ENCODE measurements around the gene XRCC6. TPM values are rescaled to one million over a fixed set of nuclear protein-coding genes. Genes with fewer than 3 reads are reported as not detected.

XRCC6 gene
- total RNA-seq, 1 experiment from 2014 or later: 414 TPM

- H3K36me3 ChIP-seq (ENCODE audit: control insufficient read depth, insufficient read depth, low read length): no peaks in the 10 kb centered on the region; the same call in none of the 2 replicates
- no peaks in the 10 kb centered on the region for H3K9me3 ChIP-seq
- intact Hi-C loops (cut with micrococcal nuclease; ENCODE audit: unreplicated experiment): no loop called here
- ChIA-PET CTCF (no interaction called here), POLR2A (interaction anchor here (0.5 kb wide), 1 partner anchor 21 kb away, joined by 9 read pairs; no protein-coding TSS in a partner anchor)
- no peaks in the 10 kb centered on the region for H3K9me3 Mint-ChIP-seq (ENCODE audit: unreplicated experiment)
- no peak for DNase-seq
- no peaks in the 10 kb centered on the region for H3K27me3 ChIP-seq (replicated peaks; ENCODE audit: control insufficient read depth, insufficient read depth, low read length)
- H3K4me1 ChIP-seq: no peaks in the 10 kb centered on the region
- H3K27ac Mint-ChIP-seq (ENCODE audit: unreplicated experiment): peak overlapping the region; percentile 92
- no peaks in the 10 kb centered on the region for H3K4me1 Mint-ChIP-seq (ENCODE audit: low read depth, unreplicated experiment)
- H3K27me3 Mint-ChIP-seq (ENCODE audit: insufficient read depth, unreplicated experiment): no peaks in the 10 kb centered on the region
- no peak for TF ChIP-seq CTCF (IDR thresholded peaks at IDR 0.05; ENCODE audit: insufficient read depth in 1 of 2, low read depth in 1 of 2, low read length in 1 of 2, severe bottlenecking in 1 of 2, unreplicated experiment in 1 of 2)
- BruUV-seq (replicated peaks): TSS peak; percentile 43
- peak overlapping the region; percentile 82 for H3K4me3 Mint-ChIP-seq (ENCODE audit: unreplicated experiment)
- peak overlapping the region; percentile 62 for H3K4me3 ChIP-seq (ENCODE audit: low read depth, low read length)
- peaks cover 45% of the 10 kb centered on the region for H3K36me3 Mint-ChIP-seq (ENCODE audit: insufficient read depth, unreplicated experiment)
These were observed 60.5 kb downstream of the XRCC6 start for GRCh38 chr22:41681616-41682015.

GRCh38 chr22:41682033-41682807, 61.1 kb downstream of the XRCC6 start:
- H3K4me3 Mint-ChIP-seq (ENCODE audit: unreplicated experiment): peak overlapping the region; percentile 82
- Histone ChIP-seq H3K4me3 (ENCODE audit: low read depth, low read length) (peak overlapping the region; percentile 62), H3K27me3 (replicated peaks; ENCODE audit: control insufficient read depth, insufficient read depth, low read length) (no peaks in the 10 kb centered on the region), H3K4me1 (peaks cover 3% of the 10 kb centered on the region; the same call in 1 of the 2 replicates), H3K9me3 (no peaks in the 10 kb centered on the region), H3K36me3 (ENCODE audit: control insufficient read depth, insufficient read depth, low read length) (no peaks in the 10 kb centered on the region; the same call in none of the 2 replicates)
- DNase-seq: peak; percentile 86 to 90
- no peaks in the 10 kb centered on the region for H3K4me1 Mint-ChIP-seq (ENCODE audit: low read depth, unreplicated experiment)
- H3K27ac Mint-ChIP-seq (ENCODE audit: unreplicated experiment): peak overlapping the region; percentile 92
- no peaks in the 10 kb centered on the region for H3K27me3 Mint-ChIP-seq (ENCODE audit: insufficient read depth, unreplicated experiment)
- no peaks in the 10 kb centered on the region for H3K9me3 Mint-ChIP-seq (ENCODE audit: unreplicated experiment)
- intact Hi-C loops (cut with micrococcal nuclease; ENCODE audit: unreplicated experiment): no loop called here
- CTCF ChIA-PET: no interaction called here
- TF ChIP-seq CTCF (IDR thresholded peaks at IDR 0.05; ENCODE audit: insufficient read depth in 1 of 2, low read depth in 1 of 2, low read length in 1 of 2, severe bottlenecking in 1 of 2, unreplicated experiment in 1 of 2): no peak
- POLR2A ChIA-PET: no interaction called here
- peaks cover 42% of the 10 kb centered on the region for H3K36me3 Mint-ChIP-seq (ENCODE audit: insufficient read depth, unreplicated experiment)
- BruUV-seq (replicated peaks): no TSS peak

DNA sequence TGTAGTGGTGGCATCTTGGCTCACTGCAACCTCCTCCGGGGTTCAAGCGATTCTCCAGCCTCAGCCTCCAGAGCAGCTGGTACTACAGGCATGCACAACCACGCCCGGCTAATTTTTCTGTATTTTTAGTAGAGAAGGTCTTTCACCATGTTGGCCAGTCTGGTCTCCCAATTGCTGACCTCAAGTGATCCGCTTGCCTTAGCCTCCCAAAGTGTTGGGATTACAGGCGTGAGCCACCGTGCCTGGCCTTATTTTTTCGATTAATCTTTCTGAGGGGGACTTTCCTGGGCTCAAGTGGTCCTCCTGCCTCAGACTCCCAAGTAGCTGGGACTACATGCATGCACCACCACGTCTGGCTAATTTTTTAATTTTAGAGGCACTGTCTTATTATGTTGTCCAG, 62.0 kb downstream of the XRCC6 start:
- no peaks in the 10 kb centered on the region; the same call in 1 of the 2 replicates for H3K36me3 ChIP-seq (ENCODE audit: control insufficient read depth, insufficient read depth, low read length)
- H3K4me3 Mint-ChIP-seq (ENCODE audit: unreplicated experiment): peak overlapping the region; percentile 82
- H3K27me3 Mint-ChIP-seq (ENCODE audit: insufficient read depth, unreplicated experiment): no peaks in the 10 kb centered on the region
- no peaks in the 10 kb centered on the region for H3K4me1 Mint-ChIP-seq (ENCODE audit: low read depth, unreplicated experiment)
- intact Hi-C loops (cut with micrococcal nuclease; ENCODE audit: unreplicated experiment): no loop called here
- no peaks in the 10 kb centered on the region for H3K9me3 Mint-ChIP-seq (ENCODE audit: unreplicated experiment)
- H3K27me3 ChIP-seq (replicated peaks; ENCODE audit: control insufficient read depth, insufficient read depth, low read length): no peaks in the 10 kb centered on the region
- peak overlapping the region; percentile 62 for H3K4me3 ChIP-seq (ENCODE audit: low read depth, low read length)
- H3K36me3 Mint-ChIP-seq (ENCODE audit: insufficient read depth, unreplicated experiment): peaks cover 35% of the 10 kb centered on the region
- no peaks in the 10 kb centered on the region for H3K9me3 ChIP-seq
- no peak for DNase-seq
- peaks cover 6% of the 10 kb centered on the region; the same call in 1 of the 2 replicates for H3K4me1 ChIP-seq
- ChIA-PET POLR2A (no interaction called here), CTCF (no interaction called here)
- no TSS peak for BruUV-seq (replicated peaks)
- no peak for TF ChIP-seq CTCF (IDR thresholded peaks at IDR 0.05; ENCODE audit: insufficient read depth in 1 of 2, low read depth in 1 of 2, low read length in 1 of 2, severe bottlenecking in 1 of 2, unreplicated experiment in 1 of 2)
- peak overlapping the region; percentile 92 for H3K27ac Mint-ChIP-seq (ENCODE audit: unreplicated experiment)
